IMR-90 (cell line): ENCODE results near the gene AADAC.

Experiments used
- BHLHE40 ChIP-seq: fragments of 150-350 bp; IDR thresholded peaks from 2 replicates; pipeline ENCODE4 v1.6.1; 2016; ENCODE audit warnings: mild to moderate bottlenecking, low read depth, low read length
- CEBPB ChIP-seq: IDR thresholded peaks from 2 replicates; pipeline ENCODE4 v1.6.1; 2012; ENCODE audit warnings: low read depth, low read length, improper control_type of control experiment
- CHD1 ChIP-seq: IDR thresholded peaks from 2 replicates; pipeline ENCODE4 v1.6.1; 2012; ENCODE audit warnings: low read depth, low read length, improper control_type of control experiment
- FOS ChIP-seq: fragments of 150-350 bp; IDR thresholded peaks from 2 replicates; pipeline ENCODE4 v1.6.1; 2016; ENCODE audit warnings: low read depth, low read length
- MAFK ChIP-seq: IDR thresholded peaks from 2 replicates; pipeline ENCODE4 v1.6.1; 2012; ENCODE audit warnings: low read depth, low read length, improper control_type of control experiment
- MXI1 ChIP-seq: IDR thresholded peaks from 2 replicates; pipeline ENCODE4 v1.6.1; 2012; ENCODE audit warnings: low read depth, mild to moderate bottlenecking, low read length, moderate library complexity, borderline replicate concordance
- NFE2L2 ChIP-seq: fragments of 150-350 bp; IDR thresholded peaks from 2 replicates; pipeline ENCODE4 v1.6.1; 2016; ENCODE audit warnings: low read depth, mild to moderate bottlenecking, low read length
- POLR2A ChIP-seq: IDR thresholded peaks from 2 replicates; pipeline ENCODE4 v1.6.1; 2012; ENCODE audit warnings: mild to moderate bottlenecking, low read depth, low read length
- RCOR1 ChIP-seq: IDR thresholded peaks from 2 replicates; pipeline ENCODE4 v1.6.1; 2012; ENCODE audit warnings: mild to moderate bottlenecking, low read length, improper control_type of control experiment; ENCODE audit not compliant: insufficient replicate concordance
- SMC3 ChIP-seq: fragments of 150-350 bp; IDR thresholded peaks from 2 replicates; pipeline ENCODE4 v1.6.1; 2016; ENCODE audit warnings: low read depth, mild to moderate bottlenecking, antibody characterized with exemption, low read length, moderate library complexity
- TF ChIP-seq, protein P1 (sequence below): conservative IDR thresholded peaks from 2 replicates; pipeline ENCODE4 v1.5.1; 2012; ENCODE audit warnings: mild to moderate bottlenecking, low read depth, low read length, improper control_type of control experiment

DNA sequence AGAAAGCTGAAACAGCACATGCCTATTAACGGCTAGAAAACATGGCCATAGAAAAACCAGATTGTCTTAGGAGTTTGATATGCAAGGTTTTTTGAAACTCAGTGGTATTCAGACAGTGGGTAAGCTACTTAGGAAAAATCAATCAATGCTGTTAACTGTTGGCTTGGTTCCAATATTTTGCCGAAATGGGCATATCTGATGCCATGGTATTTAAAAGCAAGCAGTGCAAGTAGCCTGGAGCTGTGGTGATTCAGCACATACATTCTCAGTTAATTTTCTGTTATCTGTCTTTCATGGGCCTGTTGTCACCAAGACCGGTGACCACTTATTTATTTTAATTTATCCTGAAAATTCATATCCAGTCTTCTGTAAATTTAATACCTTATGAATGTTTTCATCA lies 42.2 kb downstream of the AADAC start:
- TF ChIP-seq, protein P1, sequence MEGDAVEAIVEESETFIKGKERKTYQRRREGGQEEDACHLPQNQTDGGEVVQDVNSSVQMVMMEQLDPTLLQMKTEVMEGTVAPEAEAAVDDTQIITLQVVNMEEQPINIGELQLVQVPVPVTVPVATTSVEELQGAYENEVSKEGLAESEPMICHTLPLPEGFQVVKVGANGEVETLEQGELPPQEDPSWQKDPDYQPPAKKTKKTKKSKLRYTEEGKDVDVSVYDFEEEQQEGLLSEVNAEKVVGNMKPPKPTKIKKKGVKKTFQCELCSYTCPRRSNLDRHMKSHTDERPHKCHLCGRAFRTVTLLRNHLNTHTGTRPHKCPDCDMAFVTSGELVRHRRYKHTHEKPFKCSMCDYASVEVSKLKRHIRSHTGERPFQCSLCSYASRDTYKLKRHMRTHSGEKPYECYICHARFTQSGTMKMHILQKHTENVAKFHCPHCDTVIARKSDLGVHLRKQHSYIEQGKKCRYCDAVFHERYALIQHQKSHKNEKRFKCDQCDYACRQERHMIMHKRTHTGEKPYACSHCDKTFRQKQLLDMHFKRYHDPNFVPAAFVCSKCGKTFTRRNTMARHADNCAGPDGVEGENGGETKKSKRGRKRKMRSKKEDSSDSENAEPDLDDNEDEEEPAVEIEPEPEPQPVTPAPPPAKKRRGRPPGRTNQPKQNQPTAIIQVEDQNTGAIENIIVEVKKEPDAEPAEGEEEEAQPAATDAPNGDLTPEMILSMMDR: no peak
- no peak for TF ChIP-seq FOS
- no peak for TF ChIP-seq POLR2A
- TF ChIP-seq NFE2L2: no peak
- no peak for TF ChIP-seq MAFK
- TF ChIP-seq BHLHE40: no peak
- no peak for TF ChIP-seq RCOR1
- no peak for TF ChIP-seq CHD1
- no peak for TF ChIP-seq MXI1
- TF ChIP-seq CEBPB: no peak
- TF ChIP-seq SMC3: no peak
